ENCODE data around the gene CEP95.

Gene CEP95

GRCh38 chr17:64519601-64520000 lies 12.8 kb downstream of the CEP95 start:
- H3K79me2 ChIP-seq (ENCODE audit: control insufficient read depth, insufficient read depth, low read length, unreplicated experiment): no peaks in the 10 kb centered on the region
- peaks cover 44% of the 10 kb centered on the region for H3K36me3 ChIP-seq (ENCODE audit: insufficient read depth, low read length)
- peaks cover 6% of the 10 kb centered on the region for H3K4me1 ChIP-seq (ENCODE audit: control insufficient read depth, insufficient read depth, low read length, unreplicated experiment)
- no peak overlapping the region for H2AFZ ChIP-seq (ENCODE audit: low read length, unreplicated experiment)
- no peaks in the 10 kb centered on the region for H3K27me3 ChIP-seq (ENCODE audit: insufficient read depth, low read length)
- H3K27ac ChIP-seq (ENCODE audit: low read depth, low read length): no peak overlapping the region
- no peak overlapping the region for H3K4me3 ChIP-seq (ENCODE audit: low read depth, low read length)

DNA sequence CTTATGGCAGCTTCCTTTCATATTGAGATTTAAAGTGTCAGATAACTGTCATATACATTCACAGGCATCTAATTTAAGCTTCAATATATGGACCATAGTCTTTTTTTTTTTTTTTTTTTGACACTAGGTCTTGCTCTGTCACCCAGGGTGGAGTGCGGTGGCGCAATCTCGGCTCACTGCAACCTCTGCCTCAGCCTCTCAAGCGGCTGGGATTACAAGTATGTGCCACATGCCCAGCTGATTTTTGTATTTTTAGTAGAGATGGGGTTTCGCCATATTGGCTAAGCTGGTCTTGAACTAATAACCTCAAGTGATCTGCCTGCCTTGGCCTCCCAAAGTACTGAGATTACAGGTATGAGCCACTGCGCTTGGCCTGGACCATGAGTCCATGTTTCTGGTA lies 13.6 kb downstream of the CEP95 start:
- no peak overlapping the region for H3K4me3 ChIP-seq (ENCODE audit: low read depth, low read length)
- H3K27ac ChIP-seq (ENCODE audit: low read depth, low read length): no peak overlapping the region
- H3K27me3 ChIP-seq (ENCODE audit: insufficient read depth, low read length): no peaks in the 10 kb centered on the region
- peaks cover 1% of the 10 kb centered on the region for H3K4me1 ChIP-seq (ENCODE audit: control insufficient read depth, insufficient read depth, low read length, unreplicated experiment)
- peaks cover 44% of the 10 kb centered on the region for H3K36me3 ChIP-seq (ENCODE audit: insufficient read depth, low read length)
- H2AFZ ChIP-seq (ENCODE audit: low read length, unreplicated experiment): no peak overlapping the region
- H3K79me2 ChIP-seq (ENCODE audit: control insufficient read depth, insufficient read depth, low read length, unreplicated experiment): no peaks in the 10 kb centered on the region

DNA sequence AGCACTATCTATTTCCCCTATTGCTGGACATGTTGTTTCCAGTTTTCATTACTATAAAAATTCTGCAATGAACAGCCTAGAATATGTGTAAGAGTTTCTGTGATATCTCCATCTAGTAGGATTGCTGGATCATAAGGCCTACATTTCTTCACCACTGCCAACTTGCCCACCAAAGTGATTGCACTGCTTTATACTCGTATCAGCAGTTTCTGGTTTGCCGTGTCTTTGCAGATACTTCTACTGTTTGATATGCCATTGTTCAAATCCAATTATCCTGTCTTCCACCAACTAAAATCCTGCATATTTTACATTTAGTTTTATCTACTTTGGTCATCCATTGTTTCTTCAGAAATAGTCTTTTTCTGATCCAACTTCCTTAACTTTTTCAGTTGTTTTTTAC lies 21.1 kb downstream of the CEP95 start:
- no peak overlapping the region for H3K27ac ChIP-seq (ENCODE audit: low read depth, low read length)
- no peaks in the 10 kb centered on the region for H3K4me1 ChIP-seq (ENCODE audit: control insufficient read depth, insufficient read depth, low read length, unreplicated experiment)
- no peak overlapping the region for H3K4me3 ChIP-seq (ENCODE audit: low read depth, low read length)
- H2AFZ ChIP-seq (ENCODE audit: low read length, unreplicated experiment): no peak overlapping the region
- H3K27me3 ChIP-seq (ENCODE audit: insufficient read depth, low read length): no peaks in the 10 kb centered on the region
- no peaks in the 10 kb centered on the region for H3K79me2 ChIP-seq (ENCODE audit: control insufficient read depth, insufficient read depth, low read length, unreplicated experiment)
- H3K36me3 ChIP-seq (ENCODE audit: insufficient read depth, low read length): peaks cover 56% of the 10 kb centered on the region

DNA sequence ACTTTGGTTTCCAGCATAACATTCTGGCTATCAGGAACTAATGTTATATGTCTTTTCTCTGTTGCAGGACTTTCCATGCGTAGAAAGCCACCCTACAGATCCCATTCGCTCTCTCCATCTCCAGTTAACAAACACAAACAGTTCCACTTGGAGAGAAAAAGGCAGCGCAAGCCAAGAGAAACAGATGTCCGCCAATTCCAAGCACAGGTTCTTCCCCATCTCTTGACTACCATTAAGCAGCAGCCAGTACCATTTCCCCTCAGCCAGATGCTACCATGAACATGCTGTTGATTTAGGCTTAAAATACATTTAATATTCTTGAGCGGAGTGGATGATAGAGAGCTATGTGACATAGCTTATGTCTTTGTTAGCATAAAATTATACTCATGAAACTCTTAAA lies 22.4 kb downstream of the CEP95 start:
- Histone ChIP-seq H3K4me3 (ENCODE audit: low read depth, low read length) (no peak overlapping the region), H3K27ac (ENCODE audit: low read depth, low read length) (no peak overlapping the region), H3K79me2 (ENCODE audit: control insufficient read depth, insufficient read depth, low read length, unreplicated experiment) (no peaks in the 10 kb centered on the region), H3K36me3 (ENCODE audit: insufficient read depth, low read length) (peaks cover 56% of the 10 kb centered on the region), H2AFZ (ENCODE audit: low read length, unreplicated experiment) (no peak overlapping the region), H3K4me1 (ENCODE audit: control insufficient read depth, insufficient read depth, low read length, unreplicated experiment) (no peaks in the 10 kb centered on the region), H3K27me3 (ENCODE audit: insufficient read depth, low read length) (no peaks in the 10 kb centered on the region)

GRCh38 chr17:64531955-64532371 lies 25.2 kb downstream of the CEP95 start:
- Histone ChIP-seq H3K4me1 (ENCODE audit: control insufficient read depth, insufficient read depth, low read length, unreplicated experiment) (no peaks in the 10 kb centered on the region), H3K79me2 (ENCODE audit: control insufficient read depth, insufficient read depth, low read length, unreplicated experiment) (no peaks in the 10 kb centered on the region), H3K27me3 (ENCODE audit: insufficient read depth, low read length) (no peaks in the 10 kb centered on the region), H3K4me3 (ENCODE audit: low read depth, low read length) (no peak overlapping the region), H3K27ac (ENCODE audit: low read depth, low read length) (no peak overlapping the region), H2AFZ (ENCODE audit: low read length, unreplicated experiment) (no peak overlapping the region), H3K36me3 (ENCODE audit: insufficient read depth, low read length) (peaks cover 56% of the 10 kb centered on the region)

- H2AFZ ChIP-seq (ENCODE audit: low read length, unreplicated experiment): no peak overlapping the region
- no peaks in the 10 kb centered on the region for H3K79me2 ChIP-seq (ENCODE audit: control insufficient read depth, insufficient read depth, low read length, unreplicated experiment)
- peaks cover 60% of the 10 kb centered on the region for H3K36me3 ChIP-seq (ENCODE audit: insufficient read depth, low read length)
- no peaks in the 10 kb centered on the region for H3K4me1 ChIP-seq (ENCODE audit: control insufficient read depth, insufficient read depth, low read length, unreplicated experiment)
- H3K4me3 ChIP-seq (ENCODE audit: low read depth, low read length): no peak overlapping the region
- H3K27me3 ChIP-seq (ENCODE audit: insufficient read depth, low read length): no peaks in the 10 kb centered on the region
- H3K27ac ChIP-seq (ENCODE audit: low read depth, low read length): no peak overlapping the region
Measured at GRCh38 chr17:64532409-64532808, 25.6 kb downstream of the CEP95 start.

DNA sequence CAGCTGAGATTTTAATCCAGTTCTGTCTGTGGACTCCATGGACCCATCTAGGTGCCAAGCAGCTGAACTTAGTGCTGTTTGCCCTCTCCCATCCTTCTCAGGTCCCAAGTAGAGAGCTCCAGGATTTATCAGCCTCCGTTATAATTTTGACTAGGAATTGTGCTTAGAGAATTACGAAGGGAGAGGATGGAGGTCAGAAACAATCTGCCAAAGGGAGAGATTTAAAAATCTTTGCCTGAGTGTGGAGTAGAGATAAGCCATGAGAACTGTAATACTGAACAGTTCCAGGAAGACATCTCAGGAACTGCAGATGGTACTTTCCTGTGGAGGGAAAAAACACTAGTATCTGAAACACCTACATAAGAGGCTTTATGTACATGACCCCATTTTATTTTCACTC lies 27.0 kb downstream of the CEP95 start:
- no peaks in the 10 kb centered on the region for H3K4me1 ChIP-seq (ENCODE audit: control insufficient read depth, insufficient read depth, low read length, unreplicated experiment)
- H3K27ac ChIP-seq (ENCODE audit: low read depth, low read length): no peak overlapping the region; the same call in 1 of the 2 replicates
- H3K79me2 ChIP-seq (ENCODE audit: control insufficient read depth, insufficient read depth, low read length, unreplicated experiment): no peaks in the 10 kb centered on the region
- no peaks in the 10 kb centered on the region for H3K27me3 ChIP-seq (ENCODE audit: insufficient read depth, low read length)
- H2AFZ ChIP-seq (ENCODE audit: low read length, unreplicated experiment): no peak overlapping the region
- H3K36me3 ChIP-seq (ENCODE audit: insufficient read depth, low read length): peaks cover 57% of the 10 kb centered on the region
- no peak overlapping the region for H3K4me3 ChIP-seq (ENCODE audit: low read depth, low read length)

DNA sequence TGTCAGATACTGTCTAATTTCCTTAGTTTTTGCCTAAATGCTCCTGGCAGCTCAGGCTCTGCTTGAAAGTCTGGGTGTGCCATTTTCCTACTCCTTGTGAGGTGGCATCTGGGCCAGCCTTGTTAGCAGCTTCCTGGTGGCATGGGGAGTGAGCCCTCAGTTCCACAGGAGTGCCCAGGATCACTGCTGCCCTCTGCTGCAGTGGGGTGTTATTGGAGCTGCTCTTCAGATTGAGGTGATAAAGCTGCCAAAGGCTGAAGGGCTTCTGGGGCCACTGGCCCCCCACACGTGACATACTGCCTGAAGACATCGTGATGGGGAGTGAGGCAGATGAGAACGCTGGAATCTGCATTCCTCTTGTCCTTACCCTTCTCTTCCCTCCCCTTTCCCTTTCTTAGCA lies 27.4 kb downstream of the CEP95 start:
- Histone ChIP-seq H3K27ac (ENCODE audit: low read depth, low read length) (no peak overlapping the region; the same call in 1 of the 2 replicates), H3K36me3 (ENCODE audit: insufficient read depth, low read length) (peaks cover 53% of the 10 kb centered on the region), H3K79me2 (ENCODE audit: control insufficient read depth, insufficient read depth, low read length, unreplicated experiment) (no peaks in the 10 kb centered on the region), H3K4me1 (ENCODE audit: control insufficient read depth, insufficient read depth, low read length, unreplicated experiment) (no peaks in the 10 kb centered on the region), H3K4me3 (ENCODE audit: low read depth, low read length) (no peak overlapping the region), H3K27me3 (ENCODE audit: insufficient read depth, low read length) (no peaks in the 10 kb centered on the region), H2AFZ (ENCODE audit: low read length, unreplicated experiment) (no peak overlapping the region)

DNA sequence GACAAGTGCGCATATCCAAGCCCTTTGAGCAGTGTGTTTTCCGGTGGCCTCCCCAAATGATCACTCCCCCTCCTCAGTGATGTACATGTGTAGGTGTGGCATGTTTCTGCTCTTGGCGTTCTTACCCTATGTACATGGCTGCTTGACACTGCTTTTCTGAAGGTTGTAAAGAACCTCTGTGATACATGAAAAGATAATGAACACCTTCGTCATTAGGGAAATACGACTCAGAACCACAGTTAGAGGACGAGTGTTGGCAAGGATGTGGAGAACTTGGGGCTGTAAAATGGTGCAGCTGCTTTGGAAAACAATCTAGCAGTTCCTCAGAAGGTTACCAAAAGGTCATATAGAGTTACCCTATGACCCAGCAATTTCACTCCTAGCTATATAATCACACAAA lies 28.6 kb downstream of the CEP95 start:
- H3K36me3 ChIP-seq (ENCODE audit: insufficient read depth, low read length): peaks cover 45% of the 10 kb centered on the region

DNA sequence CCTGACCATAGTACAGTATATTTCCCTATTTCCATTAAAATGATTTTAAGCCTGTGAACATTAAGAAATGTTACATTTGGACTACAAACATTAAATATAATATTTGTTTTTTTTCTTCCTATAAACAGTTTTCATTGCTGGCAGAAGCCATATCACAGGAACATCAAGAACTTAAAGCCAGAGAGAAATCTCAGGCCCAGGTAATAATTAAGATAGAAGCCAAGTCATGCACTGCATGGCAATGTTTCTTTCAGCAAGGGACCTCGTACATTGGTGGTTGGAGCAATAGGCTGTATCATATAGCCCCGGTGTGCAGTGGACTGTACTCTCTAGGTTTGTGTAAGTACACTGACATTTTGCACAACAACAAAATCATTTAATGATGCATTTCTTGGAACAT lies 30.1 kb downstream of the CEP95 start:
- no peak overlapping the region for H2AFZ ChIP-seq (ENCODE audit: low read length, unreplicated experiment)
- H3K79me2 ChIP-seq (ENCODE audit: control insufficient read depth, insufficient read depth, low read length, unreplicated experiment): no peaks in the 10 kb centered on the region
- H3K36me3 ChIP-seq (ENCODE audit: insufficient read depth, low read length): peaks cover 37% of the 10 kb centered on the region
- no peaks in the 10 kb centered on the region for H3K27me3 ChIP-seq (ENCODE audit: insufficient read depth, low read length)
- peaks cover 2% of the 10 kb centered on the region for H3K4me1 ChIP-seq (ENCODE audit: control insufficient read depth, insufficient read depth, low read length, unreplicated experiment)
- H3K27ac ChIP-seq (ENCODE audit: low read depth, low read length): no peak overlapping the region
- H3K4me3 ChIP-seq (ENCODE audit: low read depth, low read length): no peak overlapping the region

More for the DNA sequence above, 28.6 kb downstream of the CEP95 start:
- H3K4me3 ChIP-seq (ENCODE audit: low read depth, low read length): no peak overlapping the region
- no peak overlapping the region for H3K27ac ChIP-seq (ENCODE audit: low read depth, low read length)
- no peaks in the 10 kb centered on the region for H3K27me3 ChIP-seq (ENCODE audit: insufficient read depth, low read length)
- no peaks in the 10 kb centered on the region for H3K4me1 ChIP-seq (ENCODE audit: control insufficient read depth, insufficient read depth, low read length, unreplicated experiment)
- no peaks in the 10 kb centered on the region for H3K79me2 ChIP-seq (ENCODE audit: control insufficient read depth, insufficient read depth, low read length, unreplicated experiment)
- no peak overlapping the region for H2AFZ ChIP-seq (ENCODE audit: low read length, unreplicated experiment)

DNA sequence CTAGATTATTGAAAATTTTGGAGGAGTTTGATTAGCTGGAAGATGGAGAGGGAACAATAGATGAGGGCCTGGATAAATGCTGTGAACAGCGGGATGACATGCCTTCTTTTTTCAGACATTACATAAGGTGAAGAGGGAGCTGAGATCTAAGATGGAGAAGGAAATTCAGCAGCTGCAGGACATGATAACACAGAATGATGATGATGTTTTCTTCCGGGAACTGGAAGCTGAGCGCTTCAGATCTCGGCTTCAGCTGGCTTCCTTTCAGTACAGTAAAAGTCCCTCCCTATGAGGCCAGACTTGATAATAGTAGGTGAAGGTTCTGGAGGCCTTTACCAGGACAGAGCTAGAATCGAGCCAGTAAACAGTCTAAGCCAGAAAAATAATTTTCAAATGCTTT lies 30.7 kb downstream of the CEP95 start:
- Histone ChIP-seq H3K36me3 (ENCODE audit: insufficient read depth, low read length) (peaks cover 36% of the 10 kb centered on the region), H3K27me3 (ENCODE audit: insufficient read depth, low read length) (no peaks in the 10 kb centered on the region), H3K79me2 (ENCODE audit: control insufficient read depth, insufficient read depth, low read length, unreplicated experiment) (no peaks in the 10 kb centered on the region), H3K4me1 (ENCODE audit: control insufficient read depth, insufficient read depth, low read length, unreplicated experiment) (peaks cover 8% of the 10 kb centered on the region), H2AFZ (ENCODE audit: low read length, unreplicated experiment) (no peak overlapping the region), H3K4me3 (ENCODE audit: low read depth, low read length) (no peak overlapping the region), H3K27ac (ENCODE audit: low read depth, low read length) (no peak overlapping the region)

Data from ACC112 (cell line).